GM12872 (cell line): ENCODE measurements around the gene EHMT1.

Source experiments
- CTCF ChIP-seq: IDR thresholded peaks from 3 replicates; pipeline ENCODE4 v1.5.1; 2011; ENCODE audit warnings: low read depth, mild to moderate bottlenecking, low read length, moderate library complexity; ENCODE audit not compliant: insufficient read depth

The EHMT1 gene

GRCh38 chr9:137760426-137760825 lies 141.6 kb downstream of the EHMT1 start:
- no peak for TF ChIP-seq CTCF

- no peak for TF ChIP-seq CTCF
Measured at GRCh38 chr9:137761032-137761431, 142.2 kb downstream of the EHMT1 start.

GRCh38 chr9:137761793-137762192 lies 143.0 kb downstream of the EHMT1 start:
- no peak for TF ChIP-seq CTCF

GRCh38 chr9:137762414-137763061 lies 143.7 kb downstream of the EHMT1 start:
- TF ChIP-seq CTCF: no peak

- no peak for TF ChIP-seq CTCF
Measured at GRCh38 chr9:137763271-137763955, 144.6 kb downstream of the EHMT1 start.

GRCh38 chr9:137764171-137764671 lies 145.4 kb downstream of the EHMT1 start:
- no peak for TF ChIP-seq CTCF

- TF ChIP-seq CTCF: no peak
Measured at GRCh38 chr9:137764981-137765380, 146.2 kb downstream of the EHMT1 start.
